Keratinocyte (primary cell): ENCODE measurements around the gene NCOA7. TPM values are rescaled to one million over a fixed set of nuclear protein-coding genes. Genes with fewer than 3 reads are reported as not detected.

Experiments used
- DNase-seq: peaks from one replicate; pipeline ENCODE4 v3.0.0-alpha.2; 2011; ENCODE audit warnings: low read depth, missing footprints, low spot score
- FAIRE-seq: peaks from 2 replicates; lab custom pipeline; 2011; peaks lifted over from hg19 to GRCh38; lab: Jason Lieb, UNC
- H2AFZ ChIP-seq: 2 replicates; pipeline ENCODE4 v1.6.0; 2012; ENCODE audit warnings: low read length, control low read depth, inconsistent platforms; ENCODE audit not compliant: control insufficient read depth
- H3K27ac ChIP-seq: 2 replicates; pipeline ENCODE4 v1.5.1; 2011; ENCODE audit warnings: low read length; ENCODE audit not compliant: control insufficient read depth, insufficient read depth
- H3K27me3 ChIP-seq: 3 replicates; pipeline ENCODE4 v1.6.0; 2011; ENCODE audit warnings: low read length; ENCODE audit not compliant: control insufficient read depth, insufficient read depth; ENCODE audit errors: extremely low read depth
- H3K36me3 ChIP-seq, 2 experiments: 2 replicates in 1 of 2; 3 replicates in 1 of 2; pipeline ENCODE4 v1.5.1; 2011; ENCODE audit warnings: low read length in 2 of 2, mild to moderate bottlenecking in 1 of 2; ENCODE audit not compliant: control insufficient read depth in 2 of 2, insufficient read depth in 2 of 2; ENCODE audit errors: extremely low read depth in 1 of 2
- H3K4me1 ChIP-seq: 3 replicates; pipeline ENCODE4 v1.5.1; 2011; ENCODE audit warnings: low read length; ENCODE audit not compliant: control insufficient read depth, insufficient read depth; ENCODE audit errors: extremely low read depth
- H3K4me2 ChIP-seq: 3 replicates; pipeline ENCODE4 v1.6.0; 2011; ENCODE audit warnings: low read depth, low read length; ENCODE audit not compliant: control insufficient read depth, insufficient read depth; ENCODE audit errors: extremely low read depth
- H3K4me3 ChIP-seq, 3 experiments: fragments of 200-600 bp in 1 of 3; sonication (generic) in 1 of 3; 2 replicates in 2 of 3; 3 replicates in 1 of 3; pipeline ENCODE4 v1.5.1; 2011 to 2016; ENCODE audit warnings: low read length in 3 of 3, mild to moderate bottlenecking in 3 of 3, control low read depth in 2 of 3, inconsistent platforms in 1 of 3, low read depth in 1 of 3, mixed read lengths in 1 of 3, mixed run types in 1 of 3, moderate library complexity in 1 of 3; ENCODE audit not compliant: control insufficient read depth in 2 of 3, insufficient read depth in 2 of 3; ENCODE audit errors: extremely low read depth in 1 of 3
- H3K79me2 ChIP-seq: 2 replicates; pipeline ENCODE4 v1.6.0; 2012; ENCODE audit warnings: low read length; ENCODE audit not compliant: control insufficient read depth, insufficient read depth
- H3K9ac ChIP-seq: 3 replicates; pipeline ENCODE4 v1.6.0; 2011; ENCODE audit warnings: low read length; ENCODE audit not compliant: control insufficient read depth, insufficient read depth; ENCODE audit errors: extremely low read depth
- H3K9me1 ChIP-seq: 3 replicates; pipeline ENCODE4 v1.6.0; 2011; ENCODE audit warnings: low read length; ENCODE audit not compliant: control insufficient read depth, insufficient read depth; ENCODE audit errors: extremely low read depth
- H3K9me3 ChIP-seq: 2 replicates; pipeline ENCODE4 v1.5.1; 2012; ENCODE audit warnings: low read depth, low read length; ENCODE audit not compliant: control insufficient read depth
- H4K20me1 ChIP-seq: 3 replicates; pipeline ENCODE4 v1.6.0; 2011; ENCODE audit warnings: low read length; ENCODE audit not compliant: control insufficient read depth, insufficient read depth; ENCODE audit errors: extremely low read depth
- CTCF ChIP-seq, 3 experiments: IDR thresholded peaks in 1 of 3; conservative IDR thresholded peaks in 1 of 3; optimal IDR thresholded peaks in 1 of 3; 2 replicates in 2 of 3; 3 replicates in 1 of 3; pipeline versions ENCODE3 to v1.5.1; 2011; ENCODE audit warnings: low read length in 3 of 3, mild to moderate bottlenecking in 3 of 3, moderate library complexity in 2 of 3, control low read depth in 1 of 3, inconsistent platforms in 1 of 3; ENCODE audit not compliant: insufficient read depth in 2 of 3; ENCODE audit errors: extremely low read depth in 1 of 3
- EZH2 ChIP-seq: IDR thresholded peaks from one replicate; pipeline ENCODE4 v1.6.1; 2012; ENCODE audit warnings: inconsistent platforms, mild to moderate bottlenecking, low read length, moderate library complexity
- dilution Hi-C: fragments of 300-500 bp; cut with MboI; formaldehyde crosslinking; loops from one replicate; pipeline ENCODE4 v1.7.0; 2020; ENCODE audit warnings: low sequenced_read_pairs; ENCODE audit not compliant: extremely low pct_ligation_motif_present
- polyA plus RNA-seq, 5 experiments: library from polyadenylated mRNA; depleted of rRNA in 3 of 5; stranded (reverse) in 3 of 5; stranded (forward) in 1 of 5; unstranded in 1 of 5; fragments of >200 nt; gene quantifications; 1 replicate in 1 of 5; 2 replicates in 3 of 5; 3 replicates in 1 of 5; pipeline versions ENCODE4 v1.2.1 to v1.2.3, GENCODE V29; 2011 to 2012; ENCODE audit warnings: missing spikeins in 2 of 5, low read depth in 1 of 5, low replicate concordance in 1 of 5

The NCOA7 gene
- polyA plus RNA-seq, 1 donor (not counting 4 experiments of a cell fraction or from before 2014, with no cell fraction given): 20.5 TPM

- TF ChIP-seq CTCF (optimal IDR thresholded peaks at IDR 0.05 in 1 of 3, IDR thresholded peaks at IDR 0.05 in 1 of 3, conservative IDR thresholded peaks at IDR 0.05 in 1 of 3; ENCODE audit: extremely low read depth in 1 of 3, insufficient read depth in 2 of 3, low read length in 3 of 3) (no peak), EZH2 (no peak)
- no peak overlapping the region for H2AFZ ChIP-seq
- H3K9me1 ChIP-seq: no peaks in the 10 kb centered on the region
- FAIRE-seq (no peak), DNase-seq (no peak)
- no peaks in the 10 kb centered on the region for H3K9me3 ChIP-seq
- H3K79me2 ChIP-seq: no peaks in the 10 kb centered on the region
- no peaks in the 10 kb centered on the region for H3K36me3 ChIP-seq
- dilution Hi-C loops: loop anchor here (25.0 kb wide), 2 partner anchors 240 to 415 kb away; no protein-coding TSS in a partner anchor
- H3K27ac ChIP-seq: no peak overlapping the region
- H3K4me3 ChIP-seq: no peak overlapping the region
- H3K4me2 ChIP-seq: no peak overlapping the region
- H4K20me1 ChIP-seq: no peaks in the 10 kb centered on the region
- H3K27me3 ChIP-seq: peaks cover 42% of the 10 kb centered on the region
- H3K4me1 ChIP-seq: peaks cover 17% of the 10 kb centered on the region
- no peak overlapping the region for H3K9ac ChIP-seq
These were observed 38.0 kb upstream of the NCOA7 start for GRCh38 chr6:125752773-125753172.

DNA sequence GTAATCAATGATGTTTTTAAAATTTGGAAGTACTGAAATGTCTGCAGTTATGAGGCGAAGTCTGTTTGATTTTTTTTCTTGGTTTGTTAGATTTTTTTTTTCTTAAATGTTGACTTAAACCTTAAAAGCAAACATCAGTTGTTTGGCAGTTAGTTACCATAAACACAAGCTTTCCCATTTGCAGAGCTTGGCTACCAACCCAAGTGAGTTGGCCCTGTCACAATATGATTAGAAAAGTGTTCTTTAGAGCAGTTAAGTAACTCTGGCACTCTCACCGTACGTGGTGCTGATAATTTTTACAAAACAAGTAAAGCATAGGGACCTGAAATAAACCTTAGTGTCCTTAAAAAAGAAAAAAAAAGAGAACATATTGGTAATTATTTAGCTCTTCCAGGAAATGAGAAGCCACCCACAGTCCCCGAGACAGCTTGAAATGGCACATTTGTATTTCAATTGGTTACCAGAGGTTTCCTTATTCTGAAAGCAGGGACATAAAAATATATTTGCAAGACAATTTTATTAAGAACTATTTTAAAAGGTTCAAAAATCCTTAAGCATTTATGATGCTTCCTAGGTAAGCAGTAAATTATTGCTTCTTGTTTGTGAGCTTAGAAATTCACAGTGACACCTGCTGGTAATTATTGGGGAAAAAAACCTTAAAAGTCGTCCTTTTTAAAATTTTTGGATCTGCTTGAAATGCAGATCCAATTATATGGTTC, 37.4 kb upstream of the NCOA7 start:
- FAIRE-seq: no peak
- H3K4me2 ChIP-seq: no peak overlapping the region
- no peak overlapping the region for H3K4me3 ChIP-seq
- TF ChIP-seq CTCF (optimal IDR thresholded peaks at IDR 0.05 in 1 of 3, IDR thresholded peaks at IDR 0.05 in 1 of 3, conservative IDR thresholded peaks at IDR 0.05 in 1 of 3; ENCODE audit: extremely low read depth in 1 of 3, insufficient read depth in 2 of 3, low read length in 3 of 3) (peak in 2 of 3 experiments; percentile 19 to 25), EZH2 (no peak)
- no peak overlapping the region for H2AFZ ChIP-seq
- no peaks in the 10 kb centered on the region for H3K9me1 ChIP-seq
- H3K9ac ChIP-seq: no peak overlapping the region
- no peaks in the 10 kb centered on the region for H3K9me3 ChIP-seq
- dilution Hi-C loops: loop anchor here (25.0 kb wide), 2 partner anchors 241 to 416 kb away; no protein-coding TSS in a partner anchor
- peaks cover 15% of the 10 kb centered on the region for H3K4me1 ChIP-seq
- no peak overlapping the region for H3K27ac ChIP-seq
- no peaks in the 10 kb centered on the region for H3K79me2 ChIP-seq
- no peak for DNase-seq
- H3K36me3 ChIP-seq: no peaks in the 10 kb centered on the region
- peaks cover 36% of the 10 kb centered on the region for H3K27me3 ChIP-seq
- no peaks in the 10 kb centered on the region for H4K20me1 ChIP-seq
